H9 (cell line): Measurements from ENCODE around the gene MLPH. TPM values are rescaled to one million over a fixed set of nuclear protein-coding genes. Genes with fewer than 3 reads are reported as not detected.

ENCODE experiments used
- DNase-seq: peaks from one replicate; pipeline ENCODE4 v3.0.0-alpha.2; 2017
- H2AFZ ChIP-seq: one replicate; pipeline ENCODE4 v1.6.1; 2013; ENCODE audit warnings: mild to moderate bottlenecking, low read length, control low read depth, moderate library complexity
- H2AK5ac ChIP-seq: 2 replicates; pipeline ENCODE4 v1.6.1; 2013; ENCODE audit warnings: low read length, control low read depth, mixed read lengths; ENCODE audit not compliant: insufficient read length
- H2BK120ac ChIP-seq: one replicate; pipeline ENCODE4 v1.6.1; 2013; ENCODE audit warnings: low read depth, mild to moderate bottlenecking, low read length, control low read depth, inconsistent platforms; ENCODE audit not compliant: poor library complexity, severe bottlenecking
- H2BK12ac ChIP-seq: 2 replicates; pipeline ENCODE4 v1.6.1; 2013; ENCODE audit warnings: low read length, control low read depth, mixed read lengths, low read depth; ENCODE audit not compliant: insufficient read length
- H2BK15ac ChIP-seq: 2 replicates; pipeline ENCODE4 v1.6.1; 2013; ENCODE audit warnings: low read depth, low read length, control low read depth
- H2BK20ac ChIP-seq: one replicate; pipeline ENCODE4 v1.6.1; 2013; ENCODE audit warnings: low read depth, mild to moderate bottlenecking, low read length, control low read depth, inconsistent platforms; ENCODE audit not compliant: poor library complexity, severe bottlenecking
- H2BK5ac ChIP-seq: 2 replicates; pipeline ENCODE4 v1.6.1; 2013; ENCODE audit warnings: low read length, control low read depth, mixed read lengths; ENCODE audit not compliant: insufficient read length
- H3K14ac ChIP-seq: 2 replicates; pipeline ENCODE4 v1.6.1; 2013; ENCODE audit warnings: low read length, control low read depth; ENCODE audit not compliant: insufficient read depth
- H3K18ac ChIP-seq: 2 replicates; pipeline ENCODE4 v1.6.1; 2013; ENCODE audit warnings: low read depth, mild to moderate bottlenecking, mixed read lengths, low read length, control low read depth; ENCODE audit not compliant: insufficient read length
- H3K23ac ChIP-seq: 2 replicates; pipeline ENCODE4 v1.6.1; 2013; ENCODE audit warnings: low read length, control low read depth, mixed read lengths, low read depth; ENCODE audit not compliant: insufficient read length
- H3K23me2 ChIP-seq: 2 replicates; pipeline ENCODE4 v1.6.1; 2013; ENCODE audit warnings: low read depth, mild to moderate bottlenecking, mixed read lengths, low read length, control low read depth; ENCODE audit not compliant: insufficient read length, poor library complexity, severe bottlenecking
- H3K27ac ChIP-seq: 2 replicates; pipeline ENCODE4 v1.5.1; 2013; ENCODE audit warnings: low read length, control low read depth, mixed read lengths, low read depth; ENCODE audit not compliant: insufficient read length
- H3K27me3 ChIP-seq: 2 replicates; pipeline ENCODE4 v1.6.1; 2013; ENCODE audit warnings: low read length, control low read depth, inconsistent platforms; ENCODE audit not compliant: insufficient read depth
- H3K4ac ChIP-seq: 2 replicates; pipeline ENCODE4 v1.6.1; 2013; ENCODE audit warnings: low read depth, mild to moderate bottlenecking, control low read depth, inconsistent platforms, low read length, moderate library complexity
- H3K4me1 ChIP-seq: 2 replicates; pipeline ENCODE4 v1.6.1; 2013; ENCODE audit warnings: low read length, control low read depth, inconsistent platforms; ENCODE audit not compliant: insufficient read depth
- H3K4me2 ChIP-seq: 2 replicates; pipeline ENCODE4 v1.6.1; 2013; ENCODE audit warnings: low read length, control low read depth, mixed read lengths; ENCODE audit not compliant: insufficient read length, insufficient read depth
- H3K56ac ChIP-seq: 2 replicates; pipeline ENCODE4 v1.6.1; 2013; ENCODE audit warnings: low read depth, mild to moderate bottlenecking, mixed read lengths, low read length, control low read depth; ENCODE audit not compliant: insufficient read length
- H3K79me1 ChIP-seq: 2 replicates; pipeline ENCODE4 v1.6.1; 2013; ENCODE audit warnings: low read depth, mild to moderate bottlenecking, moderate library complexity, low read length, control low read depth, inconsistent platforms; ENCODE audit not compliant: insufficient read depth, poor library complexity, severe bottlenecking
- H3K79me2 ChIP-seq: 2 replicates; pipeline ENCODE4 v1.6.1; 2013; ENCODE audit warnings: low read length, control low read depth, inconsistent platforms; ENCODE audit not compliant: insufficient read depth
- H3K9ac ChIP-seq: 2 replicates; pipeline ENCODE4 v1.6.1; 2013; ENCODE audit warnings: low read length, control low read depth, mixed read lengths; ENCODE audit not compliant: insufficient read length; ENCODE audit errors: extremely low read depth
- H3K9me3 ChIP-seq: one replicate; pipeline ENCODE4 v1.6.1; 2013; ENCODE audit warnings: low read depth, low read length, inconsistent platforms; ENCODE audit not compliant: control insufficient read depth
- H3T11ph ChIP-seq: one replicate; pipeline ENCODE4 v1.6.1; 2013; ENCODE audit warnings: mild to moderate bottlenecking, low read length, control low read depth, inconsistent platforms
- H4K20me1 ChIP-seq: one replicate; pipeline ENCODE4 v1.6.1; 2013; ENCODE audit not compliant: control insufficient read depth, insufficient read length, insufficient read depth
- H4K5ac ChIP-seq: 2 replicates; pipeline ENCODE4 v1.6.1; 2013; ENCODE audit warnings: low read depth, mild to moderate bottlenecking, mixed read lengths, low read length, control low read depth; ENCODE audit not compliant: insufficient read length
- H4K8ac ChIP-seq: replicated peaks from 2 replicates; pipeline ENCODE4 v1.6.1; 2013; ENCODE audit warnings: low read length, control low read depth, mixed read lengths, low read depth; ENCODE audit not compliant: insufficient read length
- H4K91ac ChIP-seq: 2 replicates; pipeline ENCODE4 v1.6.1; 2013; ENCODE audit warnings: low read depth, mild to moderate bottlenecking, moderate library complexity, mixed read lengths, low read length, control low read depth; ENCODE audit not compliant: insufficient read length
- H3K27ac Mint-ChIP-seq, 3 experiments: 2 replicates in 2 of 3; 3 replicates in 1 of 3; pipeline ENCODE4 v1.8.0; 2020 to 2021; ENCODE audit warnings: mixed read lengths in 3 of 3, mild to moderate bottlenecking in 1 of 3, moderate library complexity in 1 of 3
- H3K27me3 Mint-ChIP-seq: 2 replicates; pipeline ENCODE4 v1.8.0; 2021; ENCODE audit warnings: low read depth, mild to moderate bottlenecking, moderate library complexity, mixed read lengths
- H3K36me3 Mint-ChIP-seq, 3 experiments: 2 replicates in 2 of 3; 3 replicates in 1 of 3; pipeline ENCODE4 v1.8.0; 2020 to 2021; ENCODE audit warnings: low read depth in 3 of 3, mixed read lengths in 3 of 3; ENCODE audit not compliant: insufficient read depth in 1 of 3
- H3K4me1 Mint-ChIP-seq, 2 experiments: 2 replicates each; pipeline ENCODE4 v1.8.0; 2020; ENCODE audit warnings: mixed read lengths in 2 of 2
- H3K4me3 Mint-ChIP-seq, 2 experiments: 2 replicates in 1 of 2; 3 replicates in 1 of 2; pipeline ENCODE4 v1.8.0; 2020 to 2021; ENCODE audit warnings: mild to moderate bottlenecking in 2 of 2, mixed read lengths in 2 of 2, moderate library complexity in 1 of 2
- H3K9me3 Mint-ChIP-seq, 2 experiments: 2 replicates in 1 of 2; 3 replicates in 1 of 2; pipeline ENCODE4 v1.8.0; 2020; ENCODE audit warnings: mild to moderate bottlenecking in 2 of 2, mixed read lengths in 2 of 2, moderate library complexity in 1 of 2
- WGBS: extraction: QIAGEN DNeasy Blood & Tissue Kit; methylation state at CpG from one replicate; pipeline ENCODE4 v1.1.7; 2013; ENCODE audit warnings: missing lambda C conversion rate, low lambda C conversion rate, mixed read lengths; ENCODE audit not compliant: insufficient read length; ENCODE audit errors: extremely low coverage; 5-methylcytosine and 5-hydroxymethylcytosine counted together
- total RNA-seq: library from RNA; stranded (reverse); gene quantifications from 2 replicates; pipeline ENCODE4 v1.2.1, GENCODE V29; 2021
- TF ChIP-seq, protein P1 (sequence below): fragments of 200-600 bp; sonication (generic); conservative IDR thresholded peaks from 3 replicates; pipeline ENCODE4 v1.8.0; 2021; ENCODE audit warnings: antibody characterized with exemption, mild to moderate bottlenecking

The MLPH gene
- total RNA-seq, 1 experiment from 2014 or later: 3.4 TPM

DNA sequence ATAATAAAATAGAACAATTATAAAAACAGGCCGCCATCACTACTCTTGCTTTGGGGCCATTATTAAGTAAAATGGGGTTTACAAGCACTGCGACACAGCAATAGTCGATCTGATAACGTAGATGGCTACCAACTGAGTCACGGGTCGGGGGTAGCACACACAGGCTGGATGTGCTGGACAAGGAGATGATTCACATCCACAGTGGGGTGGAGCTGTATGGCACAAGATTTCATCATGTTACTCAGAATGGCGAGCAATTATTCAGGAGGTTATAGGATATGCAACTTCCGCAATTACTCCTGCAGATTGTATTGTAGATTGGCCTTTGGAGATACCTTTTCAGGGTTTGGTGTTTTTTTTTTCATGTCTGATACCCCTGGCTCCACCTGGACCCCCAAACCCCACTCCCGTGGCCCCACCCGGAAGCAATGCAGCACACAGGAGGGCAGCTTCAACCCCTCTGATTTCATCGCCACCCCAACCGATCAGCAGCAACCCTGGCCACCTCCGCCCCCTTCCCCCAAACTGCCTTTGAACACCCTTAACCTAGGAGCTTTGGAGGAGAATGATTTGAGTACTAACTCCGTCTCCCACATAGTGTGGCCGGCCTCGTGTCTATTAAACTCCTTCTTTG, 21.4 kb upstream of the MLPH start:
- Histone ChIP-seq H4K91ac (no peak overlapping the region), H3K56ac (no peak overlapping the region), H2BK15ac (no peak overlapping the region), H2AK5ac (no peak overlapping the region), H2BK20ac (no peak overlapping the region), H2BK5ac (no peak overlapping the region), H3T11ph (no peak overlapping the region), H2AFZ (no peak overlapping the region), H3K4ac (no peak overlapping the region), H3K14ac (no peak overlapping the region), H3K18ac (no peak overlapping the region), H4K5ac (no peak overlapping the region), H3K27me3 (no peaks in the 10 kb centered on the region), H2BK12ac (no peak overlapping the region), H3K79me2 (no peaks in the 10 kb centered on the region), H4K8ac (no peak overlapping the region), H3K79me1 (no peaks in the 10 kb centered on the region), H3K23ac (no peak overlapping the region), H3K27ac (no peak overlapping the region), H3K23me2 (no peaks in the 10 kb centered on the region), H3K9me3 (no peaks in the 10 kb centered on the region), H3K4me1 (no peaks in the 10 kb centered on the region), H4K20me1 (peaks cover 3% of the 10 kb centered on the region), H3K9ac (no peak overlapping the region), H2BK120ac (no peak overlapping the region), H3K4me2 (no peak overlapping the region)
- no peaks in the 10 kb centered on the region for H3K36me3 Mint-ChIP-seq
- DNase-seq: no peak
- peaks cover 3% of the 10 kb centered on the region in 2 experiments; a peak in 3 of 4 replicates for H3K4me1 Mint-ChIP-seq
- WGBS: no CpG with 5 or more reads among the region's 16 CpGs
- no peak overlapping the region for H3K4me3 Mint-ChIP-seq
- peaks cover 12% of the 10 kb centered on the region for H3K27me3 Mint-ChIP-seq
- TF ChIP-seq, protein P1, sequence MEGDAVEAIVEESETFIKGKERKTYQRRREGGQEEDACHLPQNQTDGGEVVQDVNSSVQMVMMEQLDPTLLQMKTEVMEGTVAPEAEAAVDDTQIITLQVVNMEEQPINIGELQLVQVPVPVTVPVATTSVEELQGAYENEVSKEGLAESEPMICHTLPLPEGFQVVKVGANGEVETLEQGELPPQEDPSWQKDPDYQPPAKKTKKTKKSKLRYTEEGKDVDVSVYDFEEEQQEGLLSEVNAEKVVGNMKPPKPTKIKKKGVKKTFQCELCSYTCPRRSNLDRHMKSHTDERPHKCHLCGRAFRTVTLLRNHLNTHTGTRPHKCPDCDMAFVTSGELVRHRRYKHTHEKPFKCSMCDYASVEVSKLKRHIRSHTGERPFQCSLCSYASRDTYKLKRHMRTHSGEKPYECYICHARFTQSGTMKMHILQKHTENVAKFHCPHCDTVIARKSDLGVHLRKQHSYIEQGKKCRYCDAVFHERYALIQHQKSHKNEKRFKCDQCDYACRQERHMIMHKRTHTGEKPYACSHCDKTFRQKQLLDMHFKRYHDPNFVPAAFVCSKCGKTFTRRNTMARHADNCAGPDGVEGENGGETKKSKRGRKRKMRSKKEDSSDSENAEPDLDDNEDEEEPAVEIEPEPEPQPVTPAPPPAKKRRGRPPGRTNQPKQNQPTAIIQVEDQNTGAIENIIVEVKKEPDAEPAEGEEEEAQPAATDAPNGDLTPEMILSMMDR: no peak
- no peak overlapping the region for H3K27ac Mint-ChIP-seq
- H3K9me3 Mint-ChIP-seq: peaks cover 0 to 2% of the 10 kb centered on the region in 2 experiments; a peak in 2 of 5 replicates
